Measurements from ENCODE around the gene ZNF709.

DNA sequence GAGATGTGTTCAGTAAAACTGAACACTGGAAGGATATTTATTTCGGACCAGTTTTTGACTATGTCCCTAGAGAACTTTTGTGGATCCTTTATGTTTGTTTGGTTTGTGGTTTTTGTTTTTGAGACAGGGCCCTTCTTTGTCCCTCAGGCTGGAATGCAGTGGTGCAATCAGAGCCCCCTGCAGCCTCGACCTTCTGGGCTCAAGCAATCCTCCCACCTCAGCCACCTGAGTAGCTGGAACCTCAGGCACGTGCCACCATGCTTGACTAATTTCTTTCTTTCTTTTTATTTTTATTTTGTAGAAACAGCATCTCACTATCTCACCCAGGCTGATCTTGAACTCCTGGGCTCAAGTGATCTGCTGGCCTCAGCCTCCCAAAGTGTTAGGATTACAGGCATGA lies 955 bp upstream of the ZNF709 start:
- TF ChIP-seq, protein P1, sequence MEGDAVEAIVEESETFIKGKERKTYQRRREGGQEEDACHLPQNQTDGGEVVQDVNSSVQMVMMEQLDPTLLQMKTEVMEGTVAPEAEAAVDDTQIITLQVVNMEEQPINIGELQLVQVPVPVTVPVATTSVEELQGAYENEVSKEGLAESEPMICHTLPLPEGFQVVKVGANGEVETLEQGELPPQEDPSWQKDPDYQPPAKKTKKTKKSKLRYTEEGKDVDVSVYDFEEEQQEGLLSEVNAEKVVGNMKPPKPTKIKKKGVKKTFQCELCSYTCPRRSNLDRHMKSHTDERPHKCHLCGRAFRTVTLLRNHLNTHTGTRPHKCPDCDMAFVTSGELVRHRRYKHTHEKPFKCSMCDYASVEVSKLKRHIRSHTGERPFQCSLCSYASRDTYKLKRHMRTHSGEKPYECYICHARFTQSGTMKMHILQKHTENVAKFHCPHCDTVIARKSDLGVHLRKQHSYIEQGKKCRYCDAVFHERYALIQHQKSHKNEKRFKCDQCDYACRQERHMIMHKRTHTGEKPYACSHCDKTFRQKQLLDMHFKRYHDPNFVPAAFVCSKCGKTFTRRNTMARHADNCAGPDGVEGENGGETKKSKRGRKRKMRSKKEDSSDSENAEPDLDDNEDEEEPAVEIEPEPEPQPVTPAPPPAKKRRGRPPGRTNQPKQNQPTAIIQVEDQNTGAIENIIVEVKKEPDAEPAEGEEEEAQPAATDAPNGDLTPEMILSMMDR (IDR thresholded peaks at IDR 0.05; ENCODE audit: insufficient read depth, low read depth, low read length): no peak
- no peak for TF ChIP-seq EZH2 (IDR thresholded peaks at IDR 0.05; ENCODE audit: insufficient read depth, low read length)

Measured in astrocyte (in vitro differentiated cells and primary cell).